HepG2 (cell line): Measurements from ENCODE around the gene NAA25. TPM values are rescaled to one million over a fixed set of nuclear protein-coding genes. Genes with fewer than 3 reads are reported as not detected.

Source experiments
- BRCA1 ChIP-seq: sonication (generic); formaldehyde crosslinking; IDR thresholded peaks from 2 replicates; pipeline ENCODE4 v1.4.0; 2020; ENCODE audit warnings: missing genetic modification reagents
- JDP2 ChIP-seq: sonication (generic); formaldehyde crosslinking; IDR thresholded peaks from 2 replicates; pipeline ENCODE4 v1.8.1; 2022; ENCODE audit warnings: missing genetic modification reagents, borderline replicate concordance
- MAFK ChIP-seq, 2 experiments: IDR thresholded peaks in 1 of 2; conservative IDR thresholded peaks in 1 of 2; 2 replicates each; pipeline ENCODE4 v1.6.1; 2011; ENCODE audit warnings: improper control_type of control experiment in 2 of 2, low read length in 2 of 2
- MAX ChIP-seq: IDR thresholded peaks from 2 replicates; pipeline ENCODE4 v1.6.1; 2012; ENCODE audit warnings: inconsistent platforms
- PAXIP1 ChIP-seq: sonication (generic); formaldehyde crosslinking; conservative IDR thresholded peaks from 2 replicates; pipeline ENCODE4 v1.4.0; 2020; ENCODE audit warnings: mild to moderate bottlenecking, missing genetic modification reagents, moderate library complexity
- POLR2G ChIP-seq: fragments of 200-400 bp; formaldehyde crosslinking; IDR thresholded peaks from 2 replicates; pipeline ENCODE4 v1.6.1; 2018; ENCODE audit warnings: mild to moderate bottlenecking, low read depth, low read length, moderate library complexity
- SIN3B ChIP-seq: fragments of 150-350 bp; IDR thresholded peaks from 2 replicates; pipeline ENCODE4 v1.6.1; 2014; ENCODE audit warnings: low read length
- SMAD1 ChIP-seq: sonication (generic); formaldehyde crosslinking; IDR thresholded peaks from 2 replicates; pipeline ENCODE4 v1.4.0; 2020; ENCODE audit warnings: missing genetic modification reagents, low read depth, mild to moderate bottlenecking, borderline replicate concordance
- SYNCRIP ChIP-seq: fragments of 200-400 bp; formaldehyde crosslinking; IDR thresholded peaks from 2 replicates; pipeline ENCODE4 v1.6.1; 2018; ENCODE audit warnings: mild to moderate bottlenecking, low read depth, low read length; ENCODE audit not compliant: insufficient read depth
- THAP7 ChIP-seq: sonication (generic); formaldehyde crosslinking; IDR thresholded peaks from 2 replicates; pipeline ENCODE4 v1.8.1; 2023; ENCODE audit warnings: mild to moderate bottlenecking, missing genetic modification reagents
- THAP8 ChIP-seq: sonication (generic); formaldehyde crosslinking; IDR thresholded peaks from 2 replicates; pipeline ENCODE4 v1.5.1; 2020; ENCODE audit warnings: missing genetic modification reagents, mild to moderate bottlenecking, borderline replicate concordance
- THRA ChIP-seq: sonication (generic); formaldehyde crosslinking; IDR thresholded peaks from 2 replicates; pipeline ENCODE4 v1.4.0; 2020; ENCODE audit warnings: missing genetic modification reagents, borderline replicate concordance
- ZBTB1 ChIP-seq: sonication (generic); formaldehyde crosslinking; IDR thresholded peaks from 2 replicates; pipeline ENCODE4 v1.4.0; 2020; ENCODE audit warnings: missing genetic modification reagents, borderline replicate concordance
- ZBTB4 ChIP-seq: sonication (generic); formaldehyde crosslinking; IDR thresholded peaks from 2 replicates; pipeline ENCODE4 v1.4.0; 2020; ENCODE audit warnings: missing genetic modification reagents, mild to moderate bottlenecking, borderline replicate concordance
- ZNF138 ChIP-seq: sonication (generic); formaldehyde crosslinking; IDR thresholded peaks from 2 replicates; pipeline ENCODE4 v1.5.0; 2020; ENCODE audit warnings: mild to moderate bottlenecking, low read depth, missing genetic modification reagents
- ZNF552 ChIP-seq: sonication (generic); formaldehyde crosslinking; IDR thresholded peaks from 2 replicates; pipeline ENCODE4 v1.9.0; 2022; ENCODE audit warnings: missing genetic modification reagents, mild to moderate bottlenecking, borderline replicate concordance
- ZNF607 ChIP-seq: sonication (generic); formaldehyde crosslinking; IDR thresholded peaks from 2 replicates; pipeline ENCODE4 v1.5.1; 2020; ENCODE audit warnings: missing genetic modification reagents, mild to moderate bottlenecking, borderline replicate concordance
- ZSCAN22 ChIP-seq: sonication (generic); formaldehyde crosslinking; IDR thresholded peaks from 2 replicates; pipeline ENCODE4 v1.4.0; 2020; ENCODE audit warnings: mild to moderate bottlenecking, missing genetic modification reagents
- polyA plus RNA-seq, 8 experiments: library from polyadenylated mRNA; depleted of rRNA in 3 of 8; stranded (reverse) in 7 of 8; unstranded in 1 of 8; fragments of >200 nt; fragmentation: Illumina TruSeq in 4 of 8; extraction: Trizol in 4 of 8; gene quantifications; 2 replicates each; pipeline versions ENCODE4 v1.2.1 to v1.2.3, GENCODE V29; 2011 to 2016; ENCODE audit warnings: low read depth in 4 of 8, missing spikeins in 1 of 8, mixed read lengths in 1 of 8; ENCODE audit not compliant: insufficient read depth in 1 of 8
- total RNA-seq, 5 experiments: library from RNA; depleted of rRNA; stranded (reverse); fragments of >200 nt; fragmentation: Illumina TruSeq; extraction: Trizol; gene quantifications; 2 replicates each; pipeline ENCODE4 v1.2.3, GENCODE V29; 2016; ENCODE audit warnings: low read depth in 1 of 5

Gene NAA25
- total and polyA plus RNA-seq, 2 of the 13 experiments (the other 11 are each of a cell fraction or from before 2014, with no cell fraction given): 11.4 to 32.0 TPM

- TF ChIP-seq ZBTB1 (CRISPR knock-in tag) (no peak), THRA (peak; percentile 43), ZBTB4 (CRISPR knock-in tag) (no peak), PAXIP1 (CRISPR knock-in tag) (0 out of 2 replicates have a peak, but pooled peaks have one; percentile 36), ZNF607 (CRISPR knock-in tag) (no peak; the same call in 1 of the 2 replicates), ZNF552 (no peak), ZSCAN22 (CRISPR knock-in tag) (peak; percentile 80; the same call in 1 of the 2 replicates), SMAD1 (CRISPR knock-in tag) (no peak), BRCA1 (no peak), JDP2 (no peak), THAP8 (CRISPR knock-in tag) (no peak), POLR2G (peak; percentile 84), THAP7 (CRISPR knock-in tag) (no peak), SYNCRIP (no peak), ZNF138 (CRISPR knock-in tag) (no peak), MAX (no peak), SIN3B (no peak), MAFK (conservative IDR thresholded peaks at IDR 0.05 in 1 of 2, IDR thresholded peaks at IDR 0.05 in 1 of 2; ENCODE audit: low read length in 2 of 2) (no peak)
Observed at GRCh38 chr12:112013601-112014402, 94.8 kb downstream of the NAA25 start (continued).
